Transverse colon (tissue), 4 donors: ENCODE data around the gene MAFF. TPM values are rescaled to one million over a fixed set of nuclear protein-coding genes. Genes with fewer than 3 reads are reported as not detected.
"Not testable (repeated sequence)": the region's sequence is repeated elsewhere in the genome, so short reads cannot be mapped to it uniquely, and the experiment has no call there.

Experiments
- DNase-seq: peaks from one replicate; pipeline ENCODE4 v3.0.0-alpha.2; 2019
- H3K27ac ChIP-seq, 4 donors: fragments of 200-600 bp; sonication (generic); 2 replicates each; pipeline ENCODE4 v1.5.1; 2016 to 2018; ENCODE audit warnings: inconsistent platforms in 4 of 4
- H3K27me3 ChIP-seq: fragments of 200-600 bp; sonication (generic); 2 replicates; pipeline ENCODE4 v1.5.1; 2017; ENCODE audit warnings: inconsistent platforms
- H3K36me3 ChIP-seq, 4 donors: fragments of 200-600 bp; sonication (generic); 2 replicates each; pipeline ENCODE4 v1.5.1; 2017 to 2019; ENCODE audit warnings: inconsistent platforms in 4 of 4
- H3K4me1 ChIP-seq, 4 donors: fragments of 200-600 bp; sonication (generic); 2 replicates each; pipeline ENCODE4 v1.5.1; 2017 to 2020; ENCODE audit warnings: inconsistent platforms in 4 of 4
- H3K4me3 ChIP-seq, 4 donors: fragments of 200-600 bp; sonication (generic); 1 replicate in 1 of 4; 2 replicates in 3 of 4; pipeline versions ENCODE4 v1.5.1 to v1.6.1; 2017 to 2019; ENCODE audit warnings: inconsistent platforms in 4 of 4
- H3K9me3 ChIP-seq, 2 donors: fragments of 200-600 bp; sonication (generic); 2 replicates each; pipeline ENCODE4 v1.5.1; 2017 to 2019; ENCODE audit warnings: inconsistent platforms in 2 of 2
- CTCF ChIP-seq, 5 experiments: fragments of 200-600 bp in 3 of 5; fragments of 450-650 bp in 2 of 5; sonication (generic) in 3 of 5; IDR thresholded peaks; 1 replicate in 2 of 5; 2 replicates in 3 of 5; pipeline ENCODE4 v1.5.1; 2016 to 2017; ENCODE audit warnings: antibody characterized with exemption in 5 of 5, inconsistent platforms in 3 of 5, mild to moderate bottlenecking in 2 of 5, moderate library complexity in 1 of 5
- EP300 ChIP-seq: sonication (generic); formaldehyde crosslinking; IDR thresholded peaks from one replicate; pipeline ENCODE4 v1.6.1; 2017; ENCODE audit warnings: antibody characterized with exemption, low read depth
- POLR2A ChIP-seq: fragments of 450-650 bp; IDR thresholded peaks from one replicate; pipeline ENCODE4 v1.6.1; 2016; ENCODE audit warnings: antibody characterized with exemption, mild to moderate bottlenecking, moderate library complexity
- POLR2AphosphoS5 ChIP-seq, 3 donors: sonication (generic); formaldehyde crosslinking; IDR thresholded peaks; one replicate each; pipeline ENCODE4 v1.6.1; 2016; ENCODE audit warnings: antibody characterized with exemption in 3 of 3
- WGBS, 2 donors: methylation state at CpG; one replicate each; pipeline ENCODE4 v1.1.5; 2018; ENCODE audit warnings: low coverage in 1 of 2; 5-methylcytosine and 5-hydroxymethylcytosine counted together
- in situ Hi-C, 4 donors: fragments of 200-750 bp; cut with MboI; loops; one replicate each; pipeline versions ENCODE4 v1.15.0 to v1.15.1; 2017; ENCODE audit warnings: low sequenced_read_pairs in 3 of 4, low pct_ligation_motif_present in 1 of 4, low pct_unique_long_range_greater_than_20kb in 1 of 4
- intact Hi-C: fragments of 100-400 bp; cut with DNase I; formaldehyde crosslinking; loops from one replicate; pipeline ENCODE4 v1.15.1; 2023; ENCODE audit warnings: low total_unique reads
- total RNA-seq, 4 donors: library from RNA; depleted of rRNA; stranded (reverse); fragments of >200 nt; gene quantifications; one replicate each; pipeline ENCODE4 v1.1.0, GENCODE V29; 2016

MAFF gene
- 10 to 100 TPM in 3 of 4 donors, 1 to 10 TPM in 1; 3.8 to 30.3 (median 22.0) TPM for total RNA-seq

GRCh38 chr22:38201711-38202436, at the start of gene MAFF:
Gene MAFF (plus strand): TSS chr22:38201994. CDS start chr22:38213854, 11,860 bp downstream.
- in situ Hi-C loops: no loop called here
- TF ChIP-seq CTCF (IDR thresholded peaks at IDR 0.05): no peak
- peak; percentile 13 for TF ChIP-seq EP300
- TF ChIP-seq POLR2AphosphoS5 (IDR thresholded peaks at IDR 0.05): peak; percentile 96 to 98 (median 98)
- TF ChIP-seq POLR2A: peak; percentile 98
- no peaks in the 10 kb centered on the region for H3K9me3 ChIP-seq

GRCh38 chr22:38153821-38154562, 47.8 kb upstream of the MAFF start:
- intact Hi-C loops (loop anchor here (5.0 kb wide), 1 partner anchor 962 kb away; no protein-coding TSS in a partner anchor), in situ Hi-C loops (no loop called here)
- no peaks in the 10 kb centered on the region for H3K27me3 ChIP-seq
- H3K4me1 ChIP-seq: peaks cover 0 to 8% (median 1%) of the 10 kb centered on the region in 4 donors
- TF ChIP-seq POLR2AphosphoS5 (IDR thresholded peaks at IDR 0.05) (no peak), POLR2A (no peak), CTCF (IDR thresholded peaks at IDR 0.05) (no peak), EP300 (no peak)
- DNase-seq: peak; percentile 27
- H3K4me3 ChIP-seq: no peak overlapping the region
- H3K36me3 ChIP-seq: no peaks in the 10 kb centered on the region
- WGBS, 2 donors: 40 to 70% methylated on average over 1 to 3 of the region's 4 CpGs
- peak overlapping the region in 1 of 4 donors; percentile 52 for H3K27ac ChIP-seq
- H3K9me3 ChIP-seq: no peaks in the 10 kb centered on the region

More at GRCh38 chr22:38201711-38202436, at the start of gene MAFF:
- peaks cover 10 to 39% (median 27%) of the 10 kb centered on the region in 4 donors for H3K4me1 ChIP-seq
- H3K27ac ChIP-seq: peak within 1 kb of the TSS; percentile 96 to 100 (median 99)
- H3K36me3 ChIP-seq: no peaks in the 10 kb centered on the region
- intact Hi-C loops: loop anchor here (2.0 to 10.0 kb wide), 2 partner anchors 73 to 115 kb away; partner anchors contain the start of genes CSNK1E and TMEM184B
- 1% methylated on average over 57 of the region's 85 CpGs; no CpG with 5 or more reads in 1 of the 2 donors for WGBS, 2 donors
- peak within 1 kb of the TSS; percentile 45 to 98 (median 86) for H3K4me3 ChIP-seq
- no peaks in the 10 kb centered on the region for H3K27me3 ChIP-seq
- peak; percentile 98 for DNase-seq

GRCh38 chr22:38154563-38154915, 47.3 kb upstream of the MAFF start:
- DNase-seq, H3K4me3 ChIP-seq, H3K36me3 ChIP-seq, H3K9me3 ChIP-seq, in situ Hi-C loops, H3K4me1 ChIP-seq, H3K27me3 ChIP-seq: not testable (repeated sequence)
- WGBS, 2 donors: 52 to 88% methylated on average over 1 of the region's 1 CpG
- H3K27ac ChIP-seq: peak overlapping the region in 1 of 4 donors; percentile 52
- intact Hi-C loops: loop anchor here (5.0 kb wide), 1 partner anchor 962 kb away; no protein-coding TSS in a partner anchor

DNA sequence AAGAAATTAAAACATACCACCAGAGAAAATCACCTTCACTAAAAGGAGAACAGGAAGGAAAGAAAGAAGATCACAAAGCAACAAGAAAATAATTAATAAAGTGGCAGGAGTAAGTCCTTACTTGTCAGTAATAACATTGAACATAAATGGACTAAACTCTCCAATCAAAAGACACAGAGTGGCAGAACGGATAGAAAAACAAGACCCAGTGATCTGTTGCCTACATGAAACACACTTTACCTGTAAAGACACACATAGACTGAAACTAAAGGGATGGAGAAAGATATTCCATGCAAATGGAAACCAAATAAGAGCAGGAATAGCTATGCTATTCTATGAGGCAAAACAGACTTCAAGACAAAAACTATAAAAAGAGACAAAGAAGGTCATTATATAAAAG, 46.1 kb upstream of the MAFF start:
- Histone ChIP-seq H3K4me3 (no peak overlapping the region), H3K27me3 (no peaks in the 10 kb centered on the region), H3K4me1 (peaks cover 0 to 8% (median 1%) of the 10 kb centered on the region in 4 donors), H3K27ac (no peak overlapping the region), H3K36me3 (no peaks in the 10 kb centered on the region), H3K9me3 (no peaks in the 10 kb centered on the region)
- DNase-seq: no peak
- no peak for TF ChIP-seq POLR2A
- TF ChIP-seq POLR2AphosphoS5 (IDR thresholded peaks at IDR 0.05): no peak
- TF ChIP-seq CTCF (IDR thresholded peaks at IDR 0.05): no peak
- no peak for TF ChIP-seq EP300
- WGBS, 2 donors: 94 to 100% methylated on average over 1 of the region's 1 CpG
- intact Hi-C loops: no loop called here
- in situ Hi-C loops: no loop called here
